C1 segment of cervical spinal cord (tissue), 14 donors: ENCODE measurements around the gene RABAC1.

Source experiments
- DNase-seq, 14 donors: peaks; one replicate each; lab custom pipeline; 2025; lab: John Stamatoyannopoulos, UW

RABAC1 gene

GRCh38 chr19:41990028-41990427, 30.9 kb upstream of the RABAC1 start:
- no peak for DNase-seq

GRCh38 chr19:41988947-41989346, 29.8 kb upstream of the RABAC1 start:
- no peak for DNase-seq

- no peak for DNase-seq
Observed at GRCh38 chr19:41987141-41987860, 28.2 kb upstream of the RABAC1 start.

- DNase-seq = no peak
Observed at GRCh38 chr19:41984961-41985360, 25.8 kb upstream of the RABAC1 start.

GRCh38 chr19:41981724-41982123, 22.6 kb upstream of the RABAC1 start:
- DNase-seq = no peak

GRCh38 chr19:41978470-41978869, 19.3 kb upstream of the RABAC1 start:
- no peak for DNase-seq

- DNase-seq = no peak
Observed at GRCh38 chr19:41977916-41978315, 18.8 kb upstream of the RABAC1 start.

GRCh38 chr19:41974652-41975051, 15.5 kb upstream of the RABAC1 start:
- DNase-seq = no peak

- no peak for DNase-seq
Observed at GRCh38 chr19:41971363-41971762, 12.2 kb upstream of the RABAC1 start.

GRCh38 chr19:41969772-41970458, 10.8 kb upstream of the RABAC1 start:
- DNase-seq = no peak

- no peak for DNase-seq
Observed at GRCh38 chr19:41968751-41969595, 9.9 kb upstream of the RABAC1 start.

- DNase-seq = no peak
Observed at GRCh38 chr19:41967054-41967783, 8.1 kb upstream of the RABAC1 start.

- no peak for DNase-seq
Observed at GRCh38 chr19:41965106-41965505, 6.0 kb upstream of the RABAC1 start.

- DNase-seq = no peak
Observed at GRCh38 chr19:41960973-41961372, 1.9 kb upstream of the RABAC1 start.

GRCh38 chr19:41958367-41959055, 610 bp downstream of the RABAC1 start:
- DNase-seq = peak in 12 of 14 donors; percentile 5 to 44 (median 30)

- DNase-seq = peak in 9 of 14 donors; percentile 5 to 62 (median 17)
Observed at GRCh38 chr19:41957838-41958366, 1.2 kb downstream of the RABAC1 start.

GRCh38 chr19:41957161-41957837, 1.8 kb downstream of the RABAC1 start:
- DNase-seq = peak in 1 of 14 donors; percentile 3

GRCh38 chr19:41956621-41957020, 2.5 kb downstream of the RABAC1 start:
- no peak for DNase-seq

GRCh38 chr19:41955521-41955920, 3.6 kb downstream of the RABAC1 start:
- DNase-seq = no peak

GRCh38 chr19:41951686-41952172, 7.4 kb downstream of the RABAC1 start:
- peak in 11 of 14 donors; percentile 9 to 72 (median 42) for DNase-seq
